ENCODE measurements around the gene ILF3.

Gene ILF3

GRCh38 chr19:10737722-10738121 lies 83.6 kb downstream of the ILF3 start:
- DNase-seq: no peak

- no peak for DNase-seq
Measured at GRCh38 chr19:10740798-10741197, 86.7 kb downstream of the ILF3 start.
